Heart right ventricle (tissue), 16 donors: ENCODE results near the gene USP17L11. TPM values are rescaled to one million over a fixed set of nuclear protein-coding genes. Genes with fewer than 3 reads are reported as not detected.
"Not testable (repeated sequence)": the region's sequence is repeated elsewhere in the genome, so short reads cannot be mapped to it uniquely, and the experiment has no call there.

Source experiments
- ATAC-seq, 8 donors: fragments of 200-7000 bp; cut with Tn5 transposase; one replicate each; pipeline ENCODE4 v1.9.1; 2020; ENCODE audit warnings: mild to moderate bottlenecking in 8 of 8, moderate library complexity in 8 of 8, moderate number of reproducible peaks in 1 of 8
- DNase-seq, 2 donors: peaks; one replicate each; pipeline ENCODE4 v3.0.0-alpha.2; 2020
- H3K27ac ChIP-seq, 10 donors: fragments of 200-600 bp; sonication (generic) in 2 of 10; one replicate each; pipeline versions ENCODE4 v1.5.0 to v1.8.0; 2020 to 2022; ENCODE audit warnings: mild to moderate bottlenecking in 3 of 10
- H3K27me3 ChIP-seq, 7 donors: fragments of 200-600 bp; one replicate each; pipeline ENCODE4 v1.8.0; 2021 to 2022; ENCODE audit warnings: mild to moderate bottlenecking in 2 of 7
- H3K36me3 ChIP-seq, 9 donors: fragments of 200-600 bp; sonication (generic) in 1 of 9; one replicate each; pipeline versions ENCODE4 v1.5.0 to v1.8.0; 2020 to 2022; ENCODE audit warnings: mild to moderate bottlenecking in 2 of 9
- H3K4me1 ChIP-seq, 9 donors: fragments of 200-600 bp; sonication (generic) in 1 of 9; one replicate each; pipeline versions ENCODE4 v1.5.0 to v1.8.0; 2020 to 2022; ENCODE audit warnings: mild to moderate bottlenecking in 4 of 9
- H3K4me3 ChIP-seq, 10 donors: fragments of 200-600 bp; sonication (generic) in 2 of 10; one replicate each; pipeline versions ENCODE4 v1.5.0 to v1.8.0; 2020 to 2022; ENCODE audit warnings: mild to moderate bottlenecking in 7 of 10, moderate library complexity in 2 of 10
- H3K9me3 ChIP-seq, 11 donors: fragments of 200-600 bp in 10 of 11; sonication (generic) in 2 of 11; one replicate each; pipeline versions ENCODE4 v1.5.0 to v1.8.0; 2013 to 2022; ENCODE audit warnings: mild to moderate bottlenecking in 2 of 11, control low read depth in 1 of 11, moderate library complexity in 1 of 11
- WGBS, 2 donors: extraction: QIAGEN DNeasy Blood & Tissue Kit; methylation state at CpG; one replicate each; pipeline ENCODE4 v1.1.7; 2013; ENCODE audit warnings: inconsistent platforms in 1 of 2; 5-methylcytosine and 5-hydroxymethylcytosine counted together
- intact Hi-C, 10 donors: fragments of 100-400 bp; cut with DNase I; formaldehyde crosslinking; loops; one replicate each; pipeline versions ENCODE4 v1.11.1 to v1.14.2; 2022
- long read RNA-seq, 3 donors: library from polyadenylated mRNA; unstranded; transcript quantifications; one replicate each; pipeline ENCODE4 v2.0.0, GENCODE V29; 2020 to 2021
- polyA plus RNA-seq, 2 donors: library from polyadenylated mRNA; stranded (reverse); fragments of 200-250 nt; gene quantifications; one replicate each; pipeline ENCODE4 v1.2.3, GENCODE V29; 2013
- total RNA-seq, 10 donors: library from RNA; stranded (reverse); fragmentation: NEBNext Ultra II Directional in 3 of 10; extraction: Animal tissue kit (Norgen Biotek cat#: 25700) in 3 of 10; gene quantifications; one replicate each; pipeline versions ENCODE4 v1.2.1 to v1.2.4, GENCODE V29; 2021 to 2023
- TF ChIP-seq, protein P1 (sequence below), 9 donors: fragments of 200-600 bp; sonication (generic) in 2 of 9; IDR thresholded peaks; one replicate each; pipeline versions ENCODE4 v1.5.0 to v1.8.0; 2021 to 2022; ENCODE audit warnings: antibody characterized with exemption in 9 of 9, mild to moderate bottlenecking in 5 of 9, moderate library complexity in 1 of 9
- donor health status: Arrhythmogenic right ventricular cardiomyopathy.
- donor health status: ischemic (EF 13 %, LVEDD 7.1; RV severe dilation, severe dysfunction).
- donor health status: healthy with polysubstance abuse.
- donor health status: DM: no; HTN: yes; CAD: no.
- donor health status: DM: no; HTN: no; CAD: no.
- donor health status: ischemic (EF 25% LVEDD 6.9; RV normal size, moderate dysfunction).
- donor health status: ischemic (EF 25% LVEDD 5.7; RV mildly dilated, moderate dysfunction).
- donor health status: healthy.
- donor health status: DM: yes; HTN: yes; CAD: no.
- donor health status: Ischemic cardiomyopathy.
- donor health status: ischemic (EF 35%, LVEDD 5.7; RV mildly dilated, moderate dysfunction).
- donor health status: nonischemic (EF 11% LVEDD 7.7; RV severe dilation, severe dysfunction).
- donor health status: DM: yes; HTN: yes; CAD: no.
- donor health status: PGD.
- donor health status: ischemic (EF 29% LVEDD 5.4; RV normal size, mild dysfunction).
- donor health status: nonischemic (EF 23%, LVEDD 6.1; RV moderate dilation, normal function).

Gene USP17L11, protein sequence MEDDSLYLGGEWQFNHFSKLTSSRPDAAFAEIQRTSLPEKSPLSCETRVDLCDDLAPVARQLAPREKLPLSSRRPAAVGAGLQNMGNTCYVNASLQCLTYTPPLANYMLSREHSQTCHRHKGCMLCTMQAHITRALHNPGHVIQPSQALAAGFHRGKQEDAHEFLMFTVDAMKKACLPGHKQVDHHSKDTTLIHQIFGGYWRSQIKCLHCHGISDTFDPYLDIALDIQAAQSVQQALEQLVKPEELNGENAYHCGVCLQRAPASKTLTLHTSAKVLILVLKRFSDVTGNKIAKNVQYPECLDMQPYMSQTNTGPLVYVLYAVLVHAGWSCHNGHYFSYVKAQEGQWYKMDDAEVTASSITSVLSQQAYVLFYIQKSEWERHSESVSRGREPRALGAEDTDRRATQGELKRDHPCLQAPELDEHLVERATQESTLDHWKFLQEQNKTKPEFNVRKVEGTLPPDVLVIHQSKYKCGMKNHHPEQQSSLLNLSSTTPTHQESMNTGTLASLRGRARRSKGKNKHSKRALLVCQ
- not detected for total RNA-seq
- polyA plus RNA-seq, result not detected
- long read RNA-seq, donor 1, result 0 reads
- long read RNA-seq, donor 2, result 0 reads
- long read RNA-seq, donor 3, result 0 reads

DNA sequence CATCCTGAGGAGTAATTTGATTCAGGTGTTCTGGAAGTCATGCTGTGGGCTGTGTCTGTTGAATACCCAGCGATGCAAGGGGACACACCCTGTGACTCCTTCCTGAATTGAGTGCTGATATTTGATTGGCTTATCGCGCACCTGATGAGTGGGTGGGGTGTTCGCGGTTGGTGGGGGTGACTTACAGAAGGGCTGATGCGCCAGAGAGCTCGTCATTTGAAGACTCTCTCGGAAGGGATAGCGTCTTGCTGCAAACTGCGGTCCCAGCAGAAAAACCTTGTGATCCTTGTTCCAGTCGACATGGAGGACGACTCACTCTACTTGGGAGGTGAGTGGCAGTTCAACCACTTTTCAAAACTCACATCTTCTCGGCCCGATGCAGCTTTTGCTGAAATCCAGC is at the start of gene USP17L11:
TSS of gene USP17L11 (plus strand) at position 301 of the 400 bp plus-strand sequence. CDS start at position 301, 0 bp downstream.
- H3K36me3 ChIP-seq, H3K27ac ChIP-seq, DNase-seq, H3K9me3 ChIP-seq, H3K4me1 ChIP-seq, ATAC-seq, H3K4me3 ChIP-seq, intact Hi-C loops, H3K27me3 ChIP-seq: not testable (repeated sequence)
- 93% methylated on average over 8 of the region's 14 CpGs; no CpG with 5 or more reads in 1 of the 2 donors for WGBS, 2 donors

DNA sequence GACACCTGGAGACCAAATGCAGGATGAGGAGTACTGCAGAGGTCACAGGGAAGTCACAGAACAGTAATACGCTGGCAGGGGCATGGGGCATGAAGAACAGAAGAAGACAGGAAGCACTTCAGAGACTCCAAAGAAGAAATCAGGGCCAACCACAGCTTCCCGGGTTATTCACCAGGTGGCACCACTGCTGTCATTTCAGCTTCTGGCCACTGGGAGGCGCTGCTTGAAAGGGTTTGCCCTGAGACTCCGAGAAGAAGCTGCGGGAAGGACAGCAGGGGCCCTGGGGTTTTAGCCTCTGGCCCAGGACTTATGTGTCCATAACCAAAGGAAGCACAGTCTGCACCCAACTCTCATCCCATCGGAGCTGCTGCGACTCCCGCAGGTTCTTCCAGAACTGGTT is 49.2 kb upstream of the USP17L11 start:
- 19 to 21% methylated on average over 2 to 7 of the region's 8 CpGs for WGBS, 2 donors
- H3K4me3 ChIP-seq, intact Hi-C loops, H3K9me3 ChIP-seq, H3K36me3 ChIP-seq, ATAC-seq, H3K27ac ChIP-seq, H3K27me3 ChIP-seq, H3K4me1 ChIP-seq: not testable (repeated sequence)
- TF ChIP-seq, protein P1, sequence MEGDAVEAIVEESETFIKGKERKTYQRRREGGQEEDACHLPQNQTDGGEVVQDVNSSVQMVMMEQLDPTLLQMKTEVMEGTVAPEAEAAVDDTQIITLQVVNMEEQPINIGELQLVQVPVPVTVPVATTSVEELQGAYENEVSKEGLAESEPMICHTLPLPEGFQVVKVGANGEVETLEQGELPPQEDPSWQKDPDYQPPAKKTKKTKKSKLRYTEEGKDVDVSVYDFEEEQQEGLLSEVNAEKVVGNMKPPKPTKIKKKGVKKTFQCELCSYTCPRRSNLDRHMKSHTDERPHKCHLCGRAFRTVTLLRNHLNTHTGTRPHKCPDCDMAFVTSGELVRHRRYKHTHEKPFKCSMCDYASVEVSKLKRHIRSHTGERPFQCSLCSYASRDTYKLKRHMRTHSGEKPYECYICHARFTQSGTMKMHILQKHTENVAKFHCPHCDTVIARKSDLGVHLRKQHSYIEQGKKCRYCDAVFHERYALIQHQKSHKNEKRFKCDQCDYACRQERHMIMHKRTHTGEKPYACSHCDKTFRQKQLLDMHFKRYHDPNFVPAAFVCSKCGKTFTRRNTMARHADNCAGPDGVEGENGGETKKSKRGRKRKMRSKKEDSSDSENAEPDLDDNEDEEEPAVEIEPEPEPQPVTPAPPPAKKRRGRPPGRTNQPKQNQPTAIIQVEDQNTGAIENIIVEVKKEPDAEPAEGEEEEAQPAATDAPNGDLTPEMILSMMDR (IDR thresholded peaks at IDR 0.05), result peak in 1 of 9 donors; percentile 19
- peak in 1 of 2 donors; percentile 25 for DNase-seq

DNA sequence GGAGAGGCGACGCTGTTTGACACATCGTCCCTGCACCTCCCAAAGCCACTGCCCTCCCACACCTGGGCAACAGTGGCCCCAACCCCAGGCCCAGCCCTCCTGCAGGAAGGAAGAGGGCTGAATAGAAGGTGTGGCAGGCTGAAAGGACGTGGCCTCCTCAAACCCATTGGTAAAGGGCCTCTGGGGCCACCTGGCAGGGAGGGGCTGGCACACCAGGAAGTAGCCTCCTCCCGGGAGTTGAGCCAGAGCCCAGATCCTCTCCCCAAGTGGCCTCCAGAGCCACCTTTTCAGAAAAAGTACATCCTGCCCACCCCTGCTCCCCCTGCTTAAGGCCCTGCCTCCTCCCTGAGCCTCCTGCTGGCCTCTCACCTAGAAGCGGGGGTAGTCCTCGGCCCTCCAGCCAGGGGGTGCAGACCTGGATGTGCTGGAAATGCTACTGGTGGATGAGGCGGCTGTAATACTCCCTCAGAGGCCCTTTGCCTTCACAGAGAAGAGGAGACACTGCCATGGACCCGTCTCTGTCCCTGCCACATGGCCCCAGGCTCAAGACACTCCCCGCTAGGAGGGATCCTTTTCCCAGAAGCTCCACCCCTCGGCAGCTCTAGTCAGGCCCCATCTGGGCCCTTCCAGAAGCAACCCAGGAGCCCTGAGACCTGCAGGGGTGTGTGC is 45.3 kb upstream of the USP17L11 start, which contains the start of gene FAM90A26:
TSS of gene FAM90A26 (plus strand) at position 619 of the 669 bp plus-strand sequence. CDS start 2,764 bp downstream, outside the sequence.
- H3K4me3 ChIP-seq, H3K36me3 ChIP-seq, H3K27ac ChIP-seq, H3K27me3 ChIP-seq, intact Hi-C loops, H3K9me3 ChIP-seq, H3K4me1 ChIP-seq, ATAC-seq, DNase-seq: not testable (repeated sequence)
- WGBS, 2 donors, result 74 to 94% methylated on average over 5 to 10 of the region's 11 CpGs

DNA sequence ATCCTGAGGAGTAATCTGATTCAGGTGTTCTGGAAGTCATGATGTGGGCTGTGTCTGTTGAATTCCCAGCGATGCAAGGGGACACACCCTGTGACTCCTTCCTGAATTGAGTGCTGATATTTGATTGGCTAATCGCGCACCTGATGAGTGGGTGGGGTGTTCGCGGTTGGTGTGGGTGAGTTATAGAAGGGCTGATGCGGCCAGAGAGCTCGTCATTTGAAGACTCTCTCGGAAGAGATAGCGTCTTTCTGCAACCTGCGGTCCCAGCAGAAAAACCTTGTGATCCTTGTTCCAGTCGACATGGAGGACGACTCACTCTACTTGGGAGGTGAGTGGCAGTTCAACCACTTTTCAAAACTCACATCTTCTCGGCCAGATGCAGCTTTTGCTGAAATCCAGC is 4.8 kb upstream of the USP17L11 start, which contains the start of gene USP17L10:
TSS of gene USP17L10 (plus strand) at position 301 of the 400 bp plus-strand sequence. CDS start at position 301, 0 bp downstream.
- H3K27me3 ChIP-seq, intact Hi-C loops, H3K4me3 ChIP-seq, H3K4me1 ChIP-seq, ATAC-seq, H3K27ac ChIP-seq, DNase-seq, H3K36me3 ChIP-seq, H3K9me3 ChIP-seq: not testable (repeated sequence)
- WGBS, 2 donors, result 89% methylated on average over 13 of the region's 13 CpGs; no CpG with 5 or more reads in 1 of the 2 donors

DNA sequence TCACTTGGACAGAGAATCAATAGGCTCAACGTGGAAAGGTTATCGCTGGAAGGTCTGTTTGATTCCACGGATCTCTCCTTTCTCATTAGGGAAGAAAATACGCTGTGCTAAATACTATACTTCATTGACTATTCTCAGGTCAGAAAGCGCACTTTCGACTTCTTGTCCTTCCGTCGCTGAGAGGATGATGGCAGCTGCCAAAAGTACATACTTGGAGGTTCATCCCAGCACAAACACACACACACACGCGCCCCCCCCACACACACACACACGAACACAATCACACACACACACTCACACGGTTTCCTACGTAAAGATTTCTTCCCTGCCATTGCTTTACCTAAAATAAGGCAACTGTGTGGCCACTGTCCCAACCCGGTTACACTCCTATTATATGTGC is 504 bp upstream of the USP17L11 start:
- H3K4me1 ChIP-seq, H3K27ac ChIP-seq, ATAC-seq, H3K9me3 ChIP-seq, H3K36me3 ChIP-seq, intact Hi-C loops, H3K4me3 ChIP-seq, H3K27me3 ChIP-seq: not testable (repeated sequence)
- peak in 1 of 2 donors; percentile 2 for DNase-seq
- whole genome bisulfite sequencing, 2 donors, result 76 to 77% methylated on average over 8 to 11 of the region's 14 CpGs

DNA sequence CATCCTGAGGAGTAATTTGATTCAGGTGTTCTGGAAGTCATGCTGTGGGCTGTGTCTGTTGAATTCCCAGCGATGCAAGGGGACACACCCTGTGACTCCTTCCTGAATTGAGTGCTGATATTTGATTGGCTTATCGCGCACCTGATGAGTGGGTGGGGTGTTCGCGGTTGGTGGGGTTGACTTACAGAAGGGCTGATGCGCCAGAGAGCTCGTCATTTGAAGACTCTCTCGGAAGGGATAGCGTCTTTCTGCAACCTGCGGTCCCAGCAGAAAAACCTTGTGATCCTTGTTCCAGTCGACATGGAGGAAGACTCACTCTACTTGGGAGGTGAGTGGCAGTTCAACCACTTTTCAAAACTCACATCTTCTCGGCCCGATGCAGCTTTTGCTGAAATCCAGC is 4.6 kb downstream of the USP17L11 start, which contains the start of gene USP17L12:
TSS of gene USP17L12 (plus strand) at position 301 of the 400 bp plus-strand sequence. CDS start at position 301, 0 bp downstream.
- DNase-seq, H3K4me1 ChIP-seq, H3K27me3 ChIP-seq, H3K9me3 ChIP-seq, H3K36me3 ChIP-seq, H3K27ac ChIP-seq, intact Hi-C loops, ATAC-seq, H3K4me3 ChIP-seq: not testable (repeated sequence)
- no CpG with 5 or more reads among the region's 13 CpGs for WGBS, 2 donors

DNA sequence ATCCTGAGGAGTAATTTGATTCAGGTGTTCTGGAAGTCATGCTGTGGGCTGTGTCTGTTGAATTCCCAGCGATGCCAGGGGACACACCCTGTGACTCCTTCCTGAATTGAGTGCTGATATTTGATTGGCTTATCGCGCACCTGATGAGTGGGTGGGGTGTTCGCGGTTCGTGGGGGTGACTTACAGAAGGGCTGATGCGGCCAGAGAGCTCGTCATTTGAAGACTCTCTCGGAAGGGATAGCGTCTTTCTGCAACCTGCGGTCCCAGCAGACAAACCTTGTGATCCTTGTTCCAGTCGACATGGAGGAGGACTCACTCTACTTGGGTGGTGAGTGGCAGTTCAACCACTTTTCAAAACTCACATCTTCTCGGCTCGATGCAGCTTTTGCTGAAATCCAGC is 9.4 kb downstream of the USP17L11 start, which contains the start of gene USP17L13:
TSS of gene USP17L13 (plus strand) at position 301 of the 400 bp plus-strand sequence. CDS start at position 301, 0 bp downstream.
- no CpG with 5 or more reads among the region's 14 CpGs for WGBS, 2 donors
- H3K4me1 ChIP-seq, ATAC-seq, DNase-seq, intact Hi-C loops, H3K4me3 ChIP-seq, H3K36me3 ChIP-seq, H3K27ac ChIP-seq, H3K9me3 ChIP-seq, H3K27me3 ChIP-seq: not testable (repeated sequence)

DNA sequence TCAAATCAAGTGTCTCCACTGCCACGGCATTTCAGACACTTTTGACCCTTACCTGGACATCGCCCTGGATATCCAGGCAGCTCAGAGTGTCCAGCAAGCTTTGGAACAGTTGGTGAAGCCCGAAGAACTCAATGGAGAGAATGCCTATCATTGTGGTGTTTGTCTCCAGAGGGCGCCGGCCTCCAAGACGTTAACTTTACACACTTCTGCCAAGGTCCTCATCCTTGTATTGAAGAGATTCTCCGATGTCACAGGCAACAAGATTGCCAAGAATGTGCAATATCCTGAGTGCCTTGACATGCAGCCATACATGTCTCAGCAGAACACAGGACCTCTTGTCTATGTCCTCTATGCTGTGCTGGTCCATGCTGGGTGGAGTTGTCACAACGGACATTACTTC is 15.0 kb downstream of the USP17L11 start:
- intact Hi-C loops, ATAC-seq, H3K27ac ChIP-seq, H3K36me3 ChIP-seq, H3K4me3 ChIP-seq, H3K9me3 ChIP-seq, H3K4me1 ChIP-seq, H3K27me3 ChIP-seq: not testable (repeated sequence)
- 85 to 89% methylated on average over 5 of the region's 8 CpGs for WGBS, 2 donors
- peak in 1 of 2 donors; percentile 2 for DNase-seq

DNA sequence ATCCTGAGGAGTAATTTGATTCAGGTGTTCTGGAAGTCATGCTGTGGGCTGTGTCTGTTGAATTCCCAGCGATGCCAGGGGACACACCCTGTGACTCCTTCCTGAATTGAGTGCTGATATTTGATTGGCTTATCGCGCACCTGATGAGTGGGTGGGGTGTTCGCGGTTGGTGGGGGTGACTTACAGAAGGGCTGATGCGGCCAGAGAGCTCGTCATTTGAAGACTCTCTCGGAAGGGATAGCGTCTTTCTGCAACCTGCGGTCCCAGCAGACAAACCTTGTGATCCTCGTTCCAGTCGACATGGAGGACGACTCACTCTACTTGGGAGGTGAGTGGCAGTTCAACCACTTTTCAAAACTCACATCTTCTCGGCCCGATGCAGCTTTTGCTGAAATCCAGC is 18.9 kb downstream of the USP17L11 start, which contains the start of gene USP17L15:
TSS of gene USP17L15 (plus strand) at position 301 of the 400 bp plus-strand sequence. CDS start at position 301, 0 bp downstream.
- H3K27ac ChIP-seq, H3K36me3 ChIP-seq, H3K27me3 ChIP-seq, ATAC-seq, H3K9me3 ChIP-seq, DNase-seq, H3K4me3 ChIP-seq, H3K4me1 ChIP-seq, intact Hi-C loops: not testable (repeated sequence)
- WGBS, 2 donors, result no CpG with 5 or more reads among the region's 15 CpGs
